Measurements from ENCODE around the gene CLEC2D. TPM values are rescaled to one million over a fixed set of nuclear protein-coding genes. Genes with fewer than 3 reads are reported as not detected.
"Not testable (repeated sequence)": the region's sequence is repeated elsewhere in the genome, so short reads cannot be mapped to it uniquely, and the experiment has no call there.

CLEC2D gene
- total RNA-seq, 2 donors from 2014 or later = 151 to 173 TPM

GRCh38 chr12:9711664-9712063, 42.2 kb downstream of the CLEC2D start:
- Mint-ChIP-seq H3K4me3 (peak overlapping the region; percentile 42), H3K27ac (peak overlapping the region; percentile 72), H3K36me3 (ENCODE audit: low read depth) (no peaks in the 10 kb centered on the region), H3K27me3 (no peaks in the 10 kb centered on the region), H3K4me1 (peaks cover 36% of the 10 kb centered on the region)
- ATAC-seq (no peak), DNase-seq (no peak)
- no peaks in the 10 kb centered on the region for H3K9me3 ChIP-seq (ENCODE audit: control insufficient read depth, low read length, poor library complexity, severe bottlenecking)

GRCh38 chr12:9713032-9713558, 43.6 kb downstream of the CLEC2D start:
- DNase-seq; H3K4me3 Mint-ChIP-seq; H3K27me3 Mint-ChIP-seq; H3K36me3 Mint-ChIP-seq (ENCODE audit: low read depth); ATAC-seq; H3K9me3 ChIP-seq (ENCODE audit: control insufficient read depth, low read length, poor library complexity, severe bottlenecking): not testable (repeated sequence)
- peak overlapping the region; percentile 72 for H3K27ac Mint-ChIP-seq
- H3K4me1 Mint-ChIP-seq = peaks cover 24% of the 10 kb centered on the region

GRCh38 chr12:9717070-9717925, 47.8 kb downstream of the CLEC2D start:
- Mint-ChIP-seq H3K27ac (no peak overlapping the region), H3K27me3 (no peaks in the 10 kb centered on the region), H3K4me1 (peaks cover 8% of the 10 kb centered on the region), H3K36me3 (ENCODE audit: low read depth) (no peaks in the 10 kb centered on the region), H3K4me3 (no peak overlapping the region)
- no peak for DNase-seq
- no peaks in the 10 kb centered on the region for H3K9me3 ChIP-seq (ENCODE audit: control insufficient read depth, low read length, poor library complexity, severe bottlenecking)
- no peak for ATAC-seq

- ATAC-seq = no peak
- no peaks in the 10 kb centered on the region for H3K9me3 ChIP-seq (ENCODE audit: control insufficient read depth, low read length, poor library complexity, severe bottlenecking)
- Mint-ChIP-seq H3K36me3 (ENCODE audit: low read depth) (no peaks in the 10 kb centered on the region), H3K27me3 (peaks cover 7% of the 10 kb centered on the region), H3K4me3 (no peak overlapping the region), H3K27ac (no peak overlapping the region), H3K4me1 (peaks cover 10% of the 10 kb centered on the region)
- no peak for DNase-seq
Measured at GRCh38 chr12:9718968-9719367, 49.5 kb downstream of the CLEC2D start.

- ATAC-seq (no peak), DNase-seq (no peak)
- Mint-ChIP-seq H3K27me3 (peaks cover 7% of the 10 kb centered on the region), H3K4me1 (peaks cover 10% of the 10 kb centered on the region), H3K27ac (no peak overlapping the region), H3K36me3 (ENCODE audit: low read depth) (no peaks in the 10 kb centered on the region), H3K4me3 (peak overlapping the region; percentile 31)
- no peaks in the 10 kb centered on the region for H3K9me3 ChIP-seq (ENCODE audit: control insufficient read depth, low read length, poor library complexity, severe bottlenecking)
Measured at GRCh38 chr12:9719790-9720189, 50.3 kb downstream of the CLEC2D start.

GRCh38 chr12:9721394-9722092, 52.0 kb downstream of the CLEC2D start:
- ATAC-seq = peak; percentile 41
- DNase-seq = no peak
- peak overlapping the region; percentile 32 for H3K27ac Mint-ChIP-seq
- peaks cover 4% of the 10 kb centered on the region for H3K4me1 Mint-ChIP-seq
- no peaks in the 10 kb centered on the region for H3K36me3 Mint-ChIP-seq (ENCODE audit: low read depth)
- peaks cover 7% of the 10 kb centered on the region for H3K27me3 Mint-ChIP-seq
- H3K9me3 ChIP-seq (ENCODE audit: control insufficient read depth, low read length, poor library complexity, severe bottlenecking) = no peaks in the 10 kb centered on the region
- no peak overlapping the region for H3K4me3 Mint-ChIP-seq

- DNase-seq (no peak), ATAC-seq (no peak)
- peaks cover 7% of the 10 kb centered on the region for H3K27me3 Mint-ChIP-seq
- no peaks in the 10 kb centered on the region for H3K9me3 ChIP-seq (ENCODE audit: control insufficient read depth, low read length, poor library complexity, severe bottlenecking)
- H3K36me3 Mint-ChIP-seq (ENCODE audit: low read depth) = no peaks in the 10 kb centered on the region
- H3K27ac Mint-ChIP-seq = no peak overlapping the region
- H3K4me1 Mint-ChIP-seq = peaks cover 2% of the 10 kb centered on the region
- H3K4me3 Mint-ChIP-seq = no peak overlapping the region
Measured at GRCh38 chr12:9724023-9724422, 54.5 kb downstream of the CLEC2D start.

GRCh38 chr12:9725213-9725870, 55.8 kb downstream of the CLEC2D start:
- Mint-ChIP-seq H3K4me1 (peaks cover 2% of the 10 kb centered on the region), H3K27me3 (peaks cover 7% of the 10 kb centered on the region), H3K27ac (no peak overlapping the region), H3K36me3 (ENCODE audit: low read depth) (no peaks in the 10 kb centered on the region), H3K4me3 (no peak overlapping the region)
- no peaks in the 10 kb centered on the region for H3K9me3 ChIP-seq (ENCODE audit: control insufficient read depth, low read length, poor library complexity, severe bottlenecking)
- no peak for DNase-seq
- ATAC-seq = no peak

- no peak overlapping the region for H3K27ac Mint-ChIP-seq
- no peaks in the 10 kb centered on the region for H3K9me3 ChIP-seq (ENCODE audit: control insufficient read depth, low read length, poor library complexity, severe bottlenecking)
- H3K27me3 Mint-ChIP-seq = peaks cover 7% of the 10 kb centered on the region
- ATAC-seq (no peak), DNase-seq (no peak)
- H3K4me3 Mint-ChIP-seq = no peak overlapping the region
- peaks cover 4% of the 10 kb centered on the region for H3K4me1 Mint-ChIP-seq
- no peaks in the 10 kb centered on the region for H3K36me3 Mint-ChIP-seq (ENCODE audit: low read depth)
Measured at GRCh38 chr12:9727813-9728212, 58.3 kb downstream of the CLEC2D start.

- ATAC-seq (no peak), DNase-seq (no peak)
- H3K9me3 ChIP-seq (ENCODE audit: control insufficient read depth, low read length, poor library complexity, severe bottlenecking) = no peaks in the 10 kb centered on the region
- Mint-ChIP-seq H3K4me1 (peaks cover 4% of the 10 kb centered on the region), H3K27me3 (no peaks in the 10 kb centered on the region), H3K36me3 (ENCODE audit: low read depth) (no peaks in the 10 kb centered on the region), H3K4me3 (no peak overlapping the region), H3K27ac (no peak overlapping the region)
Measured at GRCh38 chr12:9729082-9729481, 59.6 kb downstream of the CLEC2D start.

GRCh38 chr12:9730011-9730410, 60.5 kb downstream of the CLEC2D start:
- Mint-ChIP-seq H3K27me3 (no peaks in the 10 kb centered on the region), H3K4me3 (no peak overlapping the region), H3K4me1 (peaks cover 4% of the 10 kb centered on the region), H3K36me3 (ENCODE audit: low read depth) (no peaks in the 10 kb centered on the region), H3K27ac (no peak overlapping the region)
- no peaks in the 10 kb centered on the region for H3K9me3 ChIP-seq (ENCODE audit: control insufficient read depth, low read length, poor library complexity, severe bottlenecking)
- ATAC-seq = no peak
- no peak for DNase-seq

- H3K9me3 ChIP-seq (ENCODE audit: control insufficient read depth, low read length, poor library complexity, severe bottlenecking) = no peaks in the 10 kb centered on the region
- H3K36me3 Mint-ChIP-seq (ENCODE audit: low read depth) = no peaks in the 10 kb centered on the region
- ATAC-seq = no peak
- no peak for DNase-seq
- H3K4me1 Mint-ChIP-seq = peaks cover 4% of the 10 kb centered on the region
- H3K27ac Mint-ChIP-seq = no peak overlapping the region
- no peak overlapping the region for H3K4me3 Mint-ChIP-seq
- H3K27me3 Mint-ChIP-seq = no peaks in the 10 kb centered on the region
Measured at GRCh38 chr12:9730591-9730990, 61.1 kb downstream of the CLEC2D start.

- H3K36me3 Mint-ChIP-seq (ENCODE audit: low read depth) = no peaks in the 10 kb centered on the region
- no peaks in the 10 kb centered on the region for H3K9me3 ChIP-seq (ENCODE audit: control insufficient read depth, low read length, poor library complexity, severe bottlenecking)
- DNase-seq = no peak
- H3K4me3 Mint-ChIP-seq = no peak overlapping the region
- ATAC-seq = no peak
- H3K4me1 Mint-ChIP-seq = peaks cover 6% of the 10 kb centered on the region
- peak overlapping the region; percentile 19 for H3K27ac Mint-ChIP-seq
- no peaks in the 10 kb centered on the region for H3K27me3 Mint-ChIP-seq
Measured at GRCh38 chr12:9731393-9731792, 61.9 kb downstream of the CLEC2D start.
